H9 (cell line): ENCODE measurements around the gene SIDT2. TPM values are rescaled to one million over a fixed set of nuclear protein-coding genes. Genes with fewer than 3 reads are reported as not detected.

ENCODE experiments used
- DNase-seq: peaks from one replicate; pipeline ENCODE4 v3.0.0-alpha.2; 2017
- H2AFZ ChIP-seq: one replicate; pipeline ENCODE4 v1.6.1; 2013; ENCODE audit warnings: mild to moderate bottlenecking, low read length, control low read depth, moderate library complexity
- H2AK5ac ChIP-seq: 2 replicates; pipeline ENCODE4 v1.6.1; 2013; ENCODE audit warnings: low read length, control low read depth, mixed read lengths; ENCODE audit not compliant: insufficient read length
- H2BK120ac ChIP-seq: one replicate; pipeline ENCODE4 v1.6.1; 2013; ENCODE audit warnings: low read depth, mild to moderate bottlenecking, low read length, control low read depth, inconsistent platforms; ENCODE audit not compliant: poor library complexity, severe bottlenecking
- H2BK12ac ChIP-seq: 2 replicates; pipeline ENCODE4 v1.6.1; 2013; ENCODE audit warnings: low read length, control low read depth, mixed read lengths, low read depth; ENCODE audit not compliant: insufficient read length
- H2BK15ac ChIP-seq: 2 replicates; pipeline ENCODE4 v1.6.1; 2013; ENCODE audit warnings: low read depth, low read length, control low read depth
- H2BK20ac ChIP-seq: one replicate; pipeline ENCODE4 v1.6.1; 2013; ENCODE audit warnings: low read depth, mild to moderate bottlenecking, low read length, control low read depth, inconsistent platforms; ENCODE audit not compliant: poor library complexity, severe bottlenecking
- H2BK5ac ChIP-seq: 2 replicates; pipeline ENCODE4 v1.6.1; 2013; ENCODE audit warnings: low read length, control low read depth, mixed read lengths; ENCODE audit not compliant: insufficient read length
- H3K14ac ChIP-seq: 2 replicates; pipeline ENCODE4 v1.6.1; 2013; ENCODE audit warnings: low read length, control low read depth; ENCODE audit not compliant: insufficient read depth
- H3K18ac ChIP-seq: 2 replicates; pipeline ENCODE4 v1.6.1; 2013; ENCODE audit warnings: low read depth, mild to moderate bottlenecking, mixed read lengths, low read length, control low read depth; ENCODE audit not compliant: insufficient read length
- H3K23ac ChIP-seq: 2 replicates; pipeline ENCODE4 v1.6.1; 2013; ENCODE audit warnings: low read length, control low read depth, mixed read lengths, low read depth; ENCODE audit not compliant: insufficient read length
- H3K23me2 ChIP-seq: 2 replicates; pipeline ENCODE4 v1.6.1; 2013; ENCODE audit warnings: low read depth, mild to moderate bottlenecking, mixed read lengths, low read length, control low read depth; ENCODE audit not compliant: insufficient read length, poor library complexity, severe bottlenecking
- H3K27ac ChIP-seq: 2 replicates; pipeline ENCODE4 v1.5.1; 2013; ENCODE audit warnings: low read length, control low read depth, mixed read lengths, low read depth; ENCODE audit not compliant: insufficient read length
- H3K27me3 ChIP-seq: 2 replicates; pipeline ENCODE4 v1.6.1; 2013; ENCODE audit warnings: low read length, control low read depth, inconsistent platforms; ENCODE audit not compliant: insufficient read depth
- H3K4ac ChIP-seq: 2 replicates; pipeline ENCODE4 v1.6.1; 2013; ENCODE audit warnings: low read depth, mild to moderate bottlenecking, control low read depth, inconsistent platforms, low read length, moderate library complexity
- H3K4me1 ChIP-seq: 2 replicates; pipeline ENCODE4 v1.6.1; 2013; ENCODE audit warnings: low read length, control low read depth, inconsistent platforms; ENCODE audit not compliant: insufficient read depth
- H3K4me2 ChIP-seq: 2 replicates; pipeline ENCODE4 v1.6.1; 2013; ENCODE audit warnings: low read length, control low read depth, mixed read lengths; ENCODE audit not compliant: insufficient read length, insufficient read depth
- H3K56ac ChIP-seq: 2 replicates; pipeline ENCODE4 v1.6.1; 2013; ENCODE audit warnings: low read depth, mild to moderate bottlenecking, mixed read lengths, low read length, control low read depth; ENCODE audit not compliant: insufficient read length
- H3K79me1 ChIP-seq: 2 replicates; pipeline ENCODE4 v1.6.1; 2013; ENCODE audit warnings: low read depth, mild to moderate bottlenecking, moderate library complexity, low read length, control low read depth, inconsistent platforms; ENCODE audit not compliant: insufficient read depth, poor library complexity, severe bottlenecking
- H3K79me2 ChIP-seq: 2 replicates; pipeline ENCODE4 v1.6.1; 2013; ENCODE audit warnings: low read length, control low read depth, inconsistent platforms; ENCODE audit not compliant: insufficient read depth
- H3K9ac ChIP-seq: 2 replicates; pipeline ENCODE4 v1.6.1; 2013; ENCODE audit warnings: low read length, control low read depth, mixed read lengths; ENCODE audit not compliant: insufficient read length; ENCODE audit errors: extremely low read depth
- H3K9me3 ChIP-seq: one replicate; pipeline ENCODE4 v1.6.1; 2013; ENCODE audit warnings: low read depth, low read length, inconsistent platforms; ENCODE audit not compliant: control insufficient read depth
- H3T11ph ChIP-seq: one replicate; pipeline ENCODE4 v1.6.1; 2013; ENCODE audit warnings: mild to moderate bottlenecking, low read length, control low read depth, inconsistent platforms
- H4K20me1 ChIP-seq: one replicate; pipeline ENCODE4 v1.6.1; 2013; ENCODE audit not compliant: control insufficient read depth, insufficient read length, insufficient read depth
- H4K5ac ChIP-seq: 2 replicates; pipeline ENCODE4 v1.6.1; 2013; ENCODE audit warnings: low read depth, mild to moderate bottlenecking, mixed read lengths, low read length, control low read depth; ENCODE audit not compliant: insufficient read length
- H4K8ac ChIP-seq: replicated peaks from 2 replicates; pipeline ENCODE4 v1.6.1; 2013; ENCODE audit warnings: low read length, control low read depth, mixed read lengths, low read depth; ENCODE audit not compliant: insufficient read length
- H4K91ac ChIP-seq: 2 replicates; pipeline ENCODE4 v1.6.1; 2013; ENCODE audit warnings: low read depth, mild to moderate bottlenecking, moderate library complexity, mixed read lengths, low read length, control low read depth; ENCODE audit not compliant: insufficient read length
- H3K27ac Mint-ChIP-seq, 3 experiments: 2 replicates in 2 of 3; 3 replicates in 1 of 3; pipeline ENCODE4 v1.8.0; 2020 to 2021; ENCODE audit warnings: mixed read lengths in 3 of 3, mild to moderate bottlenecking in 1 of 3, moderate library complexity in 1 of 3
- H3K27me3 Mint-ChIP-seq: 2 replicates; pipeline ENCODE4 v1.8.0; 2021; ENCODE audit warnings: low read depth, mild to moderate bottlenecking, moderate library complexity, mixed read lengths
- H3K36me3 Mint-ChIP-seq, 3 experiments: 2 replicates in 2 of 3; 3 replicates in 1 of 3; pipeline ENCODE4 v1.8.0; 2020 to 2021; ENCODE audit warnings: low read depth in 3 of 3, mixed read lengths in 3 of 3; ENCODE audit not compliant: insufficient read depth in 1 of 3
- H3K4me1 Mint-ChIP-seq, 2 experiments: 2 replicates each; pipeline ENCODE4 v1.8.0; 2020; ENCODE audit warnings: mixed read lengths in 2 of 2
- H3K4me3 Mint-ChIP-seq, 2 experiments: 2 replicates in 1 of 2; 3 replicates in 1 of 2; pipeline ENCODE4 v1.8.0; 2020 to 2021; ENCODE audit warnings: mild to moderate bottlenecking in 2 of 2, mixed read lengths in 2 of 2, moderate library complexity in 1 of 2
- H3K9me3 Mint-ChIP-seq, 2 experiments: 2 replicates in 1 of 2; 3 replicates in 1 of 2; pipeline ENCODE4 v1.8.0; 2020; ENCODE audit warnings: mild to moderate bottlenecking in 2 of 2, mixed read lengths in 2 of 2, moderate library complexity in 1 of 2
- CTCF ChIP-seq: fragments of 200-600 bp; sonication (generic); conservative IDR thresholded peaks from 3 replicates; pipeline ENCODE4 v1.8.0; 2021; ENCODE audit warnings: antibody characterized with exemption, mild to moderate bottlenecking
- WGBS: extraction: QIAGEN DNeasy Blood & Tissue Kit; methylation state at CpG from one replicate; pipeline ENCODE4 v1.1.7; 2013; ENCODE audit warnings: missing lambda C conversion rate, low lambda C conversion rate, mixed read lengths; ENCODE audit not compliant: insufficient read length; ENCODE audit errors: extremely low coverage; 5-methylcytosine and 5-hydroxymethylcytosine counted together
- total RNA-seq: library from RNA; stranded (reverse); gene quantifications from 2 replicates; pipeline ENCODE4 v1.2.1, GENCODE V29; 2021

The SIDT2 gene
- total RNA-seq, 1 experiment from 2014 or later, result 18.3 TPM

- Histone ChIP-seq H2AFZ (no peak overlapping the region), H4K20me1 (no peaks in the 10 kb centered on the region), H2BK5ac (no peak overlapping the region), H4K8ac (no peak overlapping the region), H3K23ac (no peak overlapping the region), H3K18ac (no peak overlapping the region), H3T11ph (no peak overlapping the region), H3K27ac (no peak overlapping the region), H3K27me3 (no peaks in the 10 kb centered on the region), H2AK5ac (no peak overlapping the region), H4K91ac (no peak overlapping the region), H3K56ac (no peak overlapping the region), H3K9me3 (no peaks in the 10 kb centered on the region), H3K79me2 (no peaks in the 10 kb centered on the region), H4K5ac (no peak overlapping the region), H2BK20ac (no peak overlapping the region), H2BK120ac (no peak overlapping the region), H3K14ac (no peak overlapping the region), H3K4me2 (no peak overlapping the region), H3K9ac (no peak overlapping the region), H3K23me2 (no peaks in the 10 kb centered on the region), H3K4me1 (no peaks in the 10 kb centered on the region), H3K79me1 (no peaks in the 10 kb centered on the region), H2BK15ac (no peak overlapping the region), H2BK12ac (no peak overlapping the region), H3K4ac (no peak overlapping the region)
- WGBS, result no CpG with 5 or more reads among the region's 7 CpGs
- peaks cover 20% of the 10 kb centered on the region for H3K27me3 Mint-ChIP-seq
- no peaks in the 10 kb centered on the region for H3K36me3 Mint-ChIP-seq
- H3K9me3 Mint-ChIP-seq, result no peaks in the 10 kb centered on the region; a peak in 1 of 5 replicates
- H3K4me1 Mint-ChIP-seq, result no peaks in the 10 kb centered on the region
- TF ChIP-seq CTCF, result no peak
- no peak overlapping the region for H3K27ac Mint-ChIP-seq
- no peak overlapping the region for H3K4me3 Mint-ChIP-seq
- no peak for DNase-seq
Measured at GRCh38 chr11:117130879-117131278, 47.7 kb upstream of the SIDT2 start.
